Measurements from ENCODE around the gene TWIST2.

GRCh38 chr2:238856713-238857567 lies 9.1 kb downstream of the TWIST2 start:
- no peak for TF ChIP-seq POLR2A (IDR thresholded peaks at IDR 0.05)
- TF ChIP-seq, protein P1, sequence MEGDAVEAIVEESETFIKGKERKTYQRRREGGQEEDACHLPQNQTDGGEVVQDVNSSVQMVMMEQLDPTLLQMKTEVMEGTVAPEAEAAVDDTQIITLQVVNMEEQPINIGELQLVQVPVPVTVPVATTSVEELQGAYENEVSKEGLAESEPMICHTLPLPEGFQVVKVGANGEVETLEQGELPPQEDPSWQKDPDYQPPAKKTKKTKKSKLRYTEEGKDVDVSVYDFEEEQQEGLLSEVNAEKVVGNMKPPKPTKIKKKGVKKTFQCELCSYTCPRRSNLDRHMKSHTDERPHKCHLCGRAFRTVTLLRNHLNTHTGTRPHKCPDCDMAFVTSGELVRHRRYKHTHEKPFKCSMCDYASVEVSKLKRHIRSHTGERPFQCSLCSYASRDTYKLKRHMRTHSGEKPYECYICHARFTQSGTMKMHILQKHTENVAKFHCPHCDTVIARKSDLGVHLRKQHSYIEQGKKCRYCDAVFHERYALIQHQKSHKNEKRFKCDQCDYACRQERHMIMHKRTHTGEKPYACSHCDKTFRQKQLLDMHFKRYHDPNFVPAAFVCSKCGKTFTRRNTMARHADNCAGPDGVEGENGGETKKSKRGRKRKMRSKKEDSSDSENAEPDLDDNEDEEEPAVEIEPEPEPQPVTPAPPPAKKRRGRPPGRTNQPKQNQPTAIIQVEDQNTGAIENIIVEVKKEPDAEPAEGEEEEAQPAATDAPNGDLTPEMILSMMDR (IDR thresholded peaks at IDR 0.05), result no peak

Data from stomach (tissue), 4 donors.